GM23338 (cell line): ENCODE results near the gene TMPRSS11D. TPM values are rescaled to one million over a fixed set of nuclear protein-coding genes. Genes with fewer than 3 reads are reported as not detected.

ENCODE experiments used
- ATAC-seq: fragments of 200-7000 bp; cut with Tn5 transposase; 3 replicates; pipeline ENCODE4 v1.9.1; 2020
- DNase-seq: peaks from one replicate; pipeline ENCODE4 v3.0.0-alpha.2; 2015; ENCODE audit warnings: low spot score
- H2AFZ ChIP-seq: fragments of 200-600 bp; sonication (generic); 2 replicates; pipeline ENCODE4 v1.8.0; 2016; ENCODE audit warnings: antibody characterized with exemption, mild to moderate bottlenecking, moderate library complexity
- H3F3A ChIP-seq: fragments of 200-600 bp; sonication (generic); replicated peaks from 2 replicates; pipeline ENCODE4 v1.8.0; 2017; ENCODE audit warnings: antibody characterized with exemption, mixed run types, low read depth
- H3K27ac ChIP-seq: fragments of 200-600 bp; sonication (generic); 2 replicates; pipeline ENCODE4 v1.6.1; 2016; ENCODE audit warnings: low read depth
- H3K27me3 ChIP-seq: fragments of 200-600 bp; sonication (generic); 2 replicates; pipeline ENCODE4 v1.8.0; 2016; ENCODE audit warnings: mild to moderate bottlenecking, mixed run types, moderate library complexity; ENCODE audit not compliant: insufficient read depth
- H3K36me3 ChIP-seq: fragments of 200-600 bp; sonication (generic); 2 replicates; pipeline ENCODE4 v1.8.0; 2016; ENCODE audit warnings: mild to moderate bottlenecking; ENCODE audit not compliant: insufficient read depth
- H3K4me1 ChIP-seq: fragments of 200-600 bp; sonication (generic); 2 replicates; pipeline ENCODE4 v1.8.0; 2016; ENCODE audit warnings: mild to moderate bottlenecking, moderate library complexity; ENCODE audit not compliant: insufficient read depth
- H3K4me2 ChIP-seq: fragments of 200-600 bp; sonication (generic); 2 replicates; pipeline ENCODE4 v1.7.1; 2017; ENCODE audit warnings: mixed run types
- H3K4me3 ChIP-seq: fragments of 200-600 bp; sonication (generic); 2 replicates; pipeline ENCODE4 v1.6.1; 2016; ENCODE audit warnings: mixed run types
- H3K79me2 ChIP-seq: fragments of 200-600 bp; sonication (generic); replicated peaks from 2 replicates; pipeline ENCODE4 v1.8.0; 2017; ENCODE audit warnings: mild to moderate bottlenecking; ENCODE audit not compliant: insufficient read depth
- H3K9me2 ChIP-seq: fragments of 200-600 bp; sonication (generic); 2 replicates; pipeline ENCODE4 v1.8.0; 2017; ENCODE audit not compliant: insufficient read depth
- H4K20me1 ChIP-seq: fragments of 200-600 bp; sonication (generic); replicated peaks from 2 replicates; pipeline ENCODE4 v1.8.0; 2017; ENCODE audit warnings: mild to moderate bottlenecking; ENCODE audit not compliant: insufficient read depth
- H3K27ac Mint-ChIP-seq: 2 replicates; pipeline ENCODE4 v1.8.0; 2020; ENCODE audit warnings: inconsistent platforms, mild to moderate bottlenecking, moderate library complexity, mixed read lengths
- H3K27me3 Mint-ChIP-seq: 3 replicates; pipeline ENCODE4 v1.8.0; 2022; ENCODE audit warnings: low read depth, mild to moderate bottlenecking, moderate library complexity, mixed read lengths, inconsistent platforms; ENCODE audit not compliant: insufficient read depth, poor library complexity
- H3K36me3 Mint-ChIP-seq: 3 replicates; pipeline ENCODE4 v1.8.0; 2021; ENCODE audit warnings: low read depth, mild to moderate bottlenecking, inconsistent platforms, moderate library complexity, mixed read lengths
- H3K4me1 Mint-ChIP-seq: 3 replicates; pipeline ENCODE4 v1.8.0; 2020; ENCODE audit warnings: mild to moderate bottlenecking, inconsistent platforms, mixed read lengths
- H3K4me3 Mint-ChIP-seq: 3 replicates; pipeline ENCODE4 v1.8.0; 2021; ENCODE audit warnings: moderate library complexity, mild to moderate bottlenecking, inconsistent platforms, mixed read lengths
- H3K9me3 Mint-ChIP-seq: 3 replicates; pipeline ENCODE4 v1.8.0; 2020; ENCODE audit warnings: moderate library complexity, mild to moderate bottlenecking, inconsistent platforms, mixed read lengths
- CREB1 ChIP-seq: fragments of 250-450 bp; sonication (Bioruptor Pico); IDR thresholded peaks from 2 replicates; pipeline ENCODE4 v1.5.0; 2020; ENCODE audit warnings: low read depth, mild to moderate bottlenecking, moderate library complexity
- CTCF ChIP-seq, 2 experiments: fragments of 200-600 bp in 1 of 2; sonication (generic) in 1 of 2; conservative IDR thresholded peaks; 2 replicates each; pipeline versions ENCODE4 v1.5.1 to v1.6.1; 2016 to 2017; ENCODE audit warnings: antibody characterized with exemption in 2 of 2, low read depth in 2 of 2, mild to moderate bottlenecking in 2 of 2, moderate library complexity in 1 of 2
- ETS1 ChIP-seq: IDR thresholded peaks from 2 replicates; pipeline ENCODE4 v1.6.1; 2016; ENCODE audit warnings: antibody characterized with exemption
- EZH2 ChIP-seq: fragments of 200-600 bp; sonication (generic); IDR thresholded peaks from one replicate; pipeline ENCODE4 v1.8.0; 2017; ENCODE audit warnings: antibody characterized with exemption, mild to moderate bottlenecking, low read depth; ENCODE audit not compliant: unreplicated experiment
- EZH2phosphoT487 ChIP-seq: fragments of 200-600 bp; sonication (generic); IDR thresholded peaks from one replicate; pipeline ENCODE4 v1.8.1; 2018; ENCODE audit warnings: antibody characterized with exemption; ENCODE audit not compliant: unreplicated experiment
- JUNB ChIP-seq: IDR thresholded peaks from one replicate; pipeline ENCODE4 v1.6.1; 2016; ENCODE audit warnings: antibody characterized with exemption; ENCODE audit not compliant: unreplicated experiment
- NANOG ChIP-seq: IDR thresholded peaks from 2 replicates; pipeline ENCODE4 v1.6.1; 2016; ENCODE audit warnings: antibody characterized with exemption, borderline replicate concordance
- POLR2AphosphoS5 ChIP-seq: IDR thresholded peaks from 2 replicates; pipeline ENCODE4 v1.6.1; 2016; ENCODE audit warnings: antibody characterized with exemption, low read depth
- STAT1 ChIP-seq: IDR thresholded peaks from one replicate; pipeline ENCODE4 v1.6.1; 2016; ENCODE audit warnings: antibody characterized with exemption; ENCODE audit not compliant: unreplicated experiment
- ZNF114 ChIP-seq: fragments of 250-450 bp; sonication (Bioruptor Pico); IDR thresholded peaks from 2 replicates; pipeline ENCODE4 v1.5.0; 2020; ENCODE audit warnings: mild to moderate bottlenecking, moderate library complexity
- ZNF331 ChIP-seq: fragments of 250-450 bp; sonication (Bioruptor Pico); IDR thresholded peaks from 2 replicates; pipeline ENCODE4 v1.5.0; 2020; ENCODE audit warnings: low read depth, mild to moderate bottlenecking, moderate library complexity
- polyA plus RNA-seq: library from polyadenylated mRNA; unstranded; fragments of >200 nt; fragmentation: Nextera tagmentation; extraction: Ambion mirVana; gene quantifications from 2 replicates; pipeline ENCODE4 v1.2.1, GENCODE V29; 2016
- total RNA-seq: library from RNA; depleted of rRNA; stranded (reverse); fragments of >200 nt; shearing (Covaris generic); gene quantifications from 2 replicates; pipeline ENCODE4 v1.2.3, GENCODE V29; 2014
- TF ChIP-seq, protein P1 (sequence below): IDR thresholded peaks from one replicate; pipeline ENCODE4 v1.6.1; 2018; ENCODE audit warnings: antibody characterized with exemption; ENCODE audit not compliant: unreplicated experiment
- TF ChIP-seq, protein P2 (sequence below): fragments of 250-450 bp; sonication (Bioruptor Pico); IDR thresholded peaks from 2 replicates; pipeline ENCODE4 v1.5.0; 2020; ENCODE audit warnings: mild to moderate bottlenecking, moderate library complexity

TMPRSS11D gene
- total and polyA plus RNA-seq, 2 experiments from 2014 or later, result not detected

DNA sequence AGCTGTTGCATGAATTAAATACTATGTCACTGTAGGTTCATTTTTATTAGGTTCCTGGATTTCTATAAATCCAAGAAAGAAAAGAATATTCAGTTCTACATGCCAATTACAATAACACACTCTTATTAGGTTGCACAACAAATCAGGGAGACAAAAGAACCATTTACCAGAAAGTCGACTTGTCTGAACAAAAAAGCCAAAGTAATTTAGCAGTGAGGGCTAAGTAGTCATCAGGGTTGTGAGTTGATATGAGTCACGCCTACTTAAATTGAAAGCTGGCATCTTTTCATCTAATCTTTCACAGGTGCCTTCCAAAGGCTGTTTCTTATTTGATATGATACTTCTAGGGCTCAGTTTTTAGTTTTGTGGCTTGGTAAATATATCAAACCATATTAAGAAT, 104.2 kb downstream of the TMPRSS11D start:
- Histone ChIP-seq H3K9me2 (no peaks in the 10 kb centered on the region), H2AFZ (no peak overlapping the region), H3K27ac (no peak overlapping the region), H3F3A (no peaks in the 10 kb centered on the region), H3K36me3 (no peaks in the 10 kb centered on the region), H3K79me2 (no peaks in the 10 kb centered on the region), H3K4me1 (no peaks in the 10 kb centered on the region), H3K4me3 (no peak overlapping the region), H4K20me1 (no peaks in the 10 kb centered on the region), H3K4me2 (no peak overlapping the region), H3K27me3 (no peaks in the 10 kb centered on the region)
- Mint-ChIP-seq H3K36me3 (no peaks in the 10 kb centered on the region), H3K4me3 (no peak overlapping the region), H3K27ac (no peak overlapping the region), H3K4me1 (peaks cover 6% of the 10 kb centered on the region; the same call in 2 of the 3 replicates), H3K27me3 (no peaks in the 10 kb centered on the region), H3K9me3 (no peaks in the 10 kb centered on the region)
- DNase-seq, result no peak
- ATAC-seq, result no peak
- TF ChIP-seq CREB1, result no peak
- no peak for TF ChIP-seq ZNF331 (CRISPR knock-in tag)
- TF ChIP-seq, protein P1, sequence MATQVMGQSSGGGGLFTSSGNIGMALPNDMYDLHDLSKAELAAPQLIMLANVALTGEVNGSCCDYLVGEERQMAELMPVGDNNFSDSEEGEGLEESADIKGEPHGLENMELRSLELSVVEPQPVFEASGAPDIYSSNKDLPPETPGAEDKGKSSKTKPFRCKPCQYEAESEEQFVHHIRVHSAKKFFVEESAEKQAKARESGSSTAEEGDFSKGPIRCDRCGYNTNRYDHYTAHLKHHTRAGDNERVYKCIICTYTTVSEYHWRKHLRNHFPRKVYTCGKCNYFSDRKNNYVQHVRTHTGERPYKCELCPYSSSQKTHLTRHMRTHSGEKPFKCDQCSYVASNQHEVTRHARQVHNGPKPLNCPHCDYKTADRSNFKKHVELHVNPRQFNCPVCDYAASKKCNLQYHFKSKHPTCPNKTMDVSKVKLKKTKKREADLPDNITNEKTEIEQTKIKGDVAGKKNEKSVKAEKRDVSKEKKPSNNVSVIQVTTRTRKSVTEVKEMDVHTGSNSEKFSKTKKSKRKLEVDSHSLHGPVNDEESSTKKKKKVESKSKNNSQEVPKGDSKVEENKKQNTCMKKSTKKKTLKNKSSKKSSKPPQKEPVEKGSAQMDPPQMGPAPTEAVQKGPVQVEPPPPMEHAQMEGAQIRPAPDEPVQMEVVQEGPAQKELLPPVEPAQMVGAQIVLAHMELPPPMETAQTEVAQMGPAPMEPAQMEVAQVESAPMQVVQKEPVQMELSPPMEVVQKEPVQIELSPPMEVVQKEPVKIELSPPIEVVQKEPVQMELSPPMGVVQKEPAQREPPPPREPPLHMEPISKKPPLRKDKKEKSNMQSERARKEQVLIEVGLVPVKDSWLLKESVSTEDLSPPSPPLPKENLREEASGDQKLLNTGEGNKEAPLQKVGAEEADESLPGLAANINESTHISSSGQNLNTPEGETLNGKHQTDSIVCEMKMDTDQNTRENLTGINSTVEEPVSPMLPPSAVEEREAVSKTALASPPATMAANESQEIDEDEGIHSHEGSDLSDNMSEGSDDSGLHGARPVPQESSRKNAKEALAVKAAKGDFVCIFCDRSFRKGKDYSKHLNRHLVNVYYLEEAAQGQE, result no peak
- TF ChIP-seq CTCF (conservative IDR thresholded peaks at IDR 0.05; ENCODE audit: low read depth in 2 of 2), result no peak
- TF ChIP-seq JUNB, result no peak
- no peak for TF ChIP-seq STAT1
- TF ChIP-seq, protein P2, sequence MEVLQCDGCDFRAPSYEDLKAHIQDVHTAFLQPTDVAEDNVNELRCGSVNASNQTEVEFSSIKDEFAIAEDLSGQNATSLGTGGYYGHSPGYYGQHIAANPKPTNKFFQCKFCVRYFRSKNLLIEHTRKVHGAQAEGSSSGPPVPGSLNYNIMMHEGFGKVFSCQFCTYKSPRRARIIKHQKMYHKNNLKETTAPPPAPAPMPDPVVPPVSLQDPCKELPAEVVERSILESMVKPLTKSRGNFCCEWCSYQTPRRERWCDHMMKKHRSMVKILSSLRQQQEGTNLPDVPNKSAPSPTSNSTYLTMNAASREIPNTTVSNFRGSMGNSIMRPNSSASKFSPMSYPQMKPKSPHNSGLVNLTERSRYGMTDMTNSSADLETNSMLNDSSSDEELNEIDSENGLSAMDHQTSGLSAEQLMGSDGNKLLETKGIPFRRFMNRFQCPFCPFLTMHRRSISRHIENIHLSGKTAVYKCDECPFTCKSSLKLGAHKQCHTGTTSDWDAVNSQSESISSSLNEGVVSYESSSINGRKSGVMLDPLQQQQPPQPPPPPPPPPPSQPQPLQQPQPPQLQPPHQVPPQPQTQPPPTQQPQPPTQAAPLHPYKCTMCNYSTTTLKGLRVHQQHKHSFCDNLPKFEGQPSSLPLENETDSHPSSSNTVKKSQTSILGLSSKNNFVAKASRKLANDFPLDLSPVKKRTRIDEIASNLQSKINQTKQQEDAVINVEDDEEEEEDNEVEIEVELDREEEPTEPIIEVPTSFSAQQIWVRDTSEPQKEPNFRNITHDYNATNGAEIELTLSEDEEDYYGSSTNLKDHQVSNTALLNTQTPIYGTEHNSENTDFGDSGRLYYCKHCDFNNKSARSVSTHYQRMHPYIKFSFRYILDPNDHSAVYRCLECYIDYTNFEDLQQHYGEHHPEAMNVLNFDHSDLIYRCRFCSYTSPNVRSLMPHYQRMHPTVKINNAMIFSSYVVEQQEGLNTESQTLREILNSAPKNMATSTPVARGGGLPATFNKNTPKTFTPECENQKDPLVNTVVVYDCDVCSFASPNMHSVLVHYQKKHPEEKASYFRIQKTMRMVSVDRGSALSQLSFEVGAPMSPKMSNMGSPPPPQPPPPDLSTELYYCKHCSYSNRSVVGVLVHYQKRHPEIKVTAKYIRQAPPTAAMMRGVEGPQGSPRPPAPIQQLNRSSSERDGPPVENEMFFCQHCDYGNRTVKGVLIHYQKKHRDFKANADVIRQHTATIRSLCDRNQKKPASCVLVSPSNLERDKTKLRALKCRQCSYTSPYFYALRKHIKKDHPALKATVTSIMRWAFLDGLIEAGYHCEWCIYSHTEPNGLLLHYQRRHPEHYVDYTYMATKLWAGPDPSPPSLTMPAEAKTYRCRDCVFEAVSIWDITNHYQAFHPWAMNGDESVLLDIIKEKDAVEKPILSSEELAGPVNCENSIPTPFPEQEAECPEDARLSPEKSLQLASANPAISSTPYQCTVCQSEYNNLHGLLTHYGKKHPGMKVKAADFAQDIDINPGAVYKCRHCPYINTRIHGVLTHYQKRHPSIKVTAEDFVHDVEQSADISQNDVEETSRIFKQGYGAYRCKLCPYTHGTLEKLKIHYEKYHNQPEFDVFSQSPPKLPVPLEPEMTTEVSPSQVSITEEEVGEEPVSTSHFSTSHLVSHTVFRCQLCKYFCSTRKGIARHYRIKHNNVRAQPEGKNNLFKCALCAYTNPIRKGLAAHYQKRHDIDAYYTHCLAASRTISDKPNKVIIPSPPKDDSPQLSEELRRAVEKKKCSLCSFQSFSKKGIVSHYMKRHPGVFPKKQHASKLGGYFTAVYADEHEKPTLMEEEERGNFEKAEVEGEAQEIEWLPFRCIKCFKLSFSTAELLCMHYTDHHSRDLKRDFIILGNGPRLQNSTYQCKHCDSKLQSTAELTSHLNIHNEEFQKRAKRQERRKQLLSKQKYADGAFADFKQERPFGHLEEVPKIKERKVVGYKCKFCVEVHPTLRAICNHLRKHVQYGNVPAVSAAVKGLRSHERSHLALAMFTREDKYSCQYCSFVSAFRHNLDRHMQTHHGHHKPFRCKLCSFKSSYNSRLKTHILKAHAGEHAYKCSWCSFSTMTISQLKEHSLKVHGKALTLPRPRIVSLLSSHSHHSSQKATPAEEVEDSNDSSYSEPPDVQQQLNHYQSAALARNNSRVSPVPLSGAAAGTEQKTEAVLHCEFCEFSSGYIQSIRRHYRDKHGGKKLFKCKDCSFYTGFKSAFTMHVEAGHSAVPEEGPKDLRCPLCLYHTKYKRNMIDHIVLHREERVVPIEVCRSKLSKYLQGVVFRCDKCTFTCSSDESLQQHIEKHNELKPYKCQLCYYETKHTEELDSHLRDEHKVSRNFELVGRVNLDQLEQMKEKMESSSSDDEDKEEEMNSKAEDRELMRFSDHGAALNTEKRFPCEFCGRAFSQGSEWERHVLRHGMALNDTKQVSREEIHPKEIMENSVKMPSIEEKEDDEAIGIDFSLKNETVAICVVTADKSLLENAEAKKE (CRISPR knock-in tag), result no peak
- no peak for TF ChIP-seq EZH2phosphoT487
- TF ChIP-seq ETS1, result no peak
- no peak for TF ChIP-seq POLR2AphosphoS5
- no peak for TF ChIP-seq ZNF114 (CRISPR knock-in tag)
- TF ChIP-seq EZH2, result no peak
- TF ChIP-seq NANOG, result no peak
